KMS-11 (cell line): Measurements from ENCODE around the gene DDX56.
"Not testable (repeated sequence)": the region's sequence is repeated elsewhere in the genome, so short reads cannot be mapped to it uniquely, and the experiment has no call there.

ENCODE experiments used
- H2AFZ ChIP-seq: fragments of 200-600 bp; sonication (generic); 2 replicates; pipeline ENCODE4 v1.6.1; 2016; ENCODE audit warnings: antibody characterized with exemption, mixed run types, low read depth
- H3K27ac ChIP-seq: fragments of 200-600 bp; sonication (generic); 2 replicates; pipeline ENCODE4 v1.6.1; 2016; ENCODE audit warnings: mild to moderate bottlenecking, mixed run types
- H3K27me3 ChIP-seq: fragments of 200-600 bp; sonication (generic); 2 replicates; pipeline ENCODE4 v1.6.1; 2017; ENCODE audit warnings: mild to moderate bottlenecking, low read depth, mixed run types, moderate library complexity; ENCODE audit not compliant: insufficient read depth
- H3K36me3 ChIP-seq: fragments of 200-600 bp; sonication (generic); 2 replicates; pipeline ENCODE4 v1.6.1; 2017; ENCODE audit warnings: mild to moderate bottlenecking, mixed run types; ENCODE audit not compliant: insufficient read depth
- H3K4me1 ChIP-seq: fragments of 200-600 bp; sonication (generic); 2 replicates; pipeline ENCODE4 v1.6.1; 2016; ENCODE audit warnings: mild to moderate bottlenecking, low read depth, mixed run types; ENCODE audit not compliant: poor library complexity, severe bottlenecking
- H3K4me2 ChIP-seq: fragments of 200-600 bp; sonication (generic); 2 replicates; pipeline ENCODE4 v1.7.0; 2016; ENCODE audit warnings: mild to moderate bottlenecking, mixed run types
- H3K4me3 ChIP-seq: fragments of 200-600 bp; sonication (generic); IDR thresholded peaks from 2 replicates; pipeline ENCODE4 v1.6.1; 2017; ENCODE audit warnings: low read depth, low read length, mixed read lengths; ENCODE audit not compliant: insufficient read depth
- H3K79me2 ChIP-seq: fragments of 200-600 bp; sonication (generic); 2 replicates; pipeline ENCODE4 v1.6.1; 2016; ENCODE audit warnings: low read depth, mixed run types; ENCODE audit not compliant: insufficient read depth
- H3K9ac ChIP-seq: fragments of 200-600 bp; sonication (generic); 2 replicates; pipeline ENCODE4 v1.6.1; 2016; ENCODE audit warnings: mild to moderate bottlenecking, mixed run types
- H4K20me1 ChIP-seq: fragments of 200-600 bp; sonication (generic); 2 replicates; pipeline ENCODE4 v1.6.1; 2016; ENCODE audit warnings: mild to moderate bottlenecking, mixed run types; ENCODE audit not compliant: insufficient read depth
- CTCF ChIP-seq: fragments of 200-600 bp; sonication (generic); conservative IDR thresholded peaks from 2 replicates; pipeline ENCODE4 v1.6.1; 2017; ENCODE audit warnings: low read depth, mild to moderate bottlenecking, antibody characterized with exemption, low read length, moderate library complexity, mixed read lengths

Gene DDX56

GRCh38 chr7:44563171-44563679, 10.5 kb downstream of the DDX56 start:
- H3K27me3 ChIP-seq = no peaks in the 10 kb centered on the region
- H3K27ac ChIP-seq = no peak overlapping the region
- H3K4me3 ChIP-seq = no peak overlapping the region
- H3K4me1 ChIP-seq = no peaks in the 10 kb centered on the region
- no peaks in the 10 kb centered on the region; the same call in 1 of the 2 replicates for H3K36me3 ChIP-seq
- H2AFZ ChIP-seq = no peak overlapping the region
- H3K4me2 ChIP-seq = no peak overlapping the region
- TF ChIP-seq CTCF = no peak
- no peak overlapping the region for H3K9ac ChIP-seq
- no peaks in the 10 kb centered on the region for H3K79me2 ChIP-seq
- no peaks in the 10 kb centered on the region; the same call in 1 of the 2 replicates for H4K20me1 ChIP-seq

- H3K27me3 ChIP-seq, H2AFZ ChIP-seq, H3K4me2 ChIP-seq, H3K4me1 ChIP-seq, H3K79me2 ChIP-seq, H3K27ac ChIP-seq, H3K36me3 ChIP-seq, H4K20me1 ChIP-seq, H3K4me3 ChIP-seq, H3K9ac ChIP-seq: not testable (repeated sequence)
Measured at GRCh38 chr7:44562622-44562962, 11.1 kb downstream of the DDX56 start.

GRCh38 chr7:44561962-44562621, 11.6 kb downstream of the DDX56 start:
- no peak overlapping the region for H2AFZ ChIP-seq
- H3K79me2 ChIP-seq = no peaks in the 10 kb centered on the region
- no peak overlapping the region for H3K4me2 ChIP-seq
- H3K9ac ChIP-seq = no peak overlapping the region
- H3K27ac ChIP-seq = no peak overlapping the region
- no peaks in the 10 kb centered on the region for H3K4me1 ChIP-seq
- TF ChIP-seq CTCF = no peak
- no peaks in the 10 kb centered on the region for H3K36me3 ChIP-seq
- H3K4me3 ChIP-seq = no peak overlapping the region
- H4K20me1 ChIP-seq = no peaks in the 10 kb centered on the region; the same call in 1 of the 2 replicates
- no peaks in the 10 kb centered on the region for H3K27me3 ChIP-seq

- Histone ChIP-seq H3K4me2 (no peak overlapping the region), H3K9ac (no peak overlapping the region), H4K20me1 (no peaks in the 10 kb centered on the region; the same call in 1 of the 2 replicates)
Measured at GRCh38 chr7:44561481-44561880, 12.2 kb downstream of the DDX56 start.

More at GRCh38 chr7:44561481-44561880, 12.2 kb downstream of the DDX56 start:
- H3K4me3 ChIP-seq = no peak overlapping the region
- H3K27me3 ChIP-seq = no peaks in the 10 kb centered on the region
- no peaks in the 10 kb centered on the region for H3K4me1 ChIP-seq
- no peaks in the 10 kb centered on the region for H3K79me2 ChIP-seq
- H3K36me3 ChIP-seq = no peaks in the 10 kb centered on the region
- H2AFZ ChIP-seq = no peak overlapping the region
- no peak overlapping the region for H3K27ac ChIP-seq
- TF ChIP-seq CTCF = no peak
